Stimulated activated CD8-positive, alpha-beta memory T cell treated with anti-CD3 and anti-CD28 coated beads, Interleukin-4, amount 100 ng/mL, for 1 hour (primary cell): ENCODE results near the gene IL1RAP.

Source experiments
- DNase-seq, 2 donors: peaks; one replicate each; pipeline ENCODE4 v3.0.0-alpha.2; 2020; ENCODE audit warnings: low read depth in 2 of 2, low spot score in 1 of 2

The IL1RAP gene

DNA sequence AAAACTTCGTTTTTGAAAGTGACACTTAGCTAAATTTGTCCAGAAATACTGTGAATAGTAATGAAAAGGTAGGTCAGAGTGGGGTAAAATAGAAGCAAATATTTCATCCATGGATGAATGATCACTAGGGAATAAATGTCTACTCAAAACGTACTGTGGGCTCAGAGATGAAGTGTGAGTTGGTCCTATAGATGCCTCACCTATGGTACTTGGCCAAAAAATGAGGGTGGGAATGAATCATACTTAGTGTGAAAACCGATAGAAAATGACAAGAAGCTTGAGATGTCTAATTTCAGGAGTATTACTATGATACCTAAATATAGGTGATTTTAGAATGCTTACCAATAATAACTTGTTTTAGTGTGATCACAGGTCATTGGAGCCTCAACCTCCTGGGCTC lies 192.7 kb downstream of the IL1RAP start:
- no peak for DNase-seq
